Cardiac fibroblast (primary cell): ENCODE measurements around the gene CPZ.

Experiments used
- DNase-seq, 2 donors: peaks; one replicate each; pipeline versions ENCODE4 v3.0.0 to v3.0.0-alpha.2; 2010; ENCODE audit warnings: low read depth in 2 of 2
- H3K4me3 ChIP-seq, 2 donors: replicated peaks in 1 of 2; 1 replicate in 1 of 2; 2 replicates in 1 of 2; pipeline ENCODE4 v1.5.1; 2011; ENCODE audit warnings: low read depth in 2 of 2, low read length in 2 of 2, mild to moderate bottlenecking in 2 of 2, moderate library complexity in 1 of 2
- TF ChIP-seq, protein P1 (sequence below): IDR thresholded peaks from one replicate; pipeline ENCODE4 v1.5.1; 2011; ENCODE audit warnings: low read depth, mild to moderate bottlenecking, low read length, inconsistent platforms

Gene CPZ

GRCh38 chr4:8645753-8646124, 53.2 kb downstream of the CPZ start:
- TF ChIP-seq, protein P1, sequence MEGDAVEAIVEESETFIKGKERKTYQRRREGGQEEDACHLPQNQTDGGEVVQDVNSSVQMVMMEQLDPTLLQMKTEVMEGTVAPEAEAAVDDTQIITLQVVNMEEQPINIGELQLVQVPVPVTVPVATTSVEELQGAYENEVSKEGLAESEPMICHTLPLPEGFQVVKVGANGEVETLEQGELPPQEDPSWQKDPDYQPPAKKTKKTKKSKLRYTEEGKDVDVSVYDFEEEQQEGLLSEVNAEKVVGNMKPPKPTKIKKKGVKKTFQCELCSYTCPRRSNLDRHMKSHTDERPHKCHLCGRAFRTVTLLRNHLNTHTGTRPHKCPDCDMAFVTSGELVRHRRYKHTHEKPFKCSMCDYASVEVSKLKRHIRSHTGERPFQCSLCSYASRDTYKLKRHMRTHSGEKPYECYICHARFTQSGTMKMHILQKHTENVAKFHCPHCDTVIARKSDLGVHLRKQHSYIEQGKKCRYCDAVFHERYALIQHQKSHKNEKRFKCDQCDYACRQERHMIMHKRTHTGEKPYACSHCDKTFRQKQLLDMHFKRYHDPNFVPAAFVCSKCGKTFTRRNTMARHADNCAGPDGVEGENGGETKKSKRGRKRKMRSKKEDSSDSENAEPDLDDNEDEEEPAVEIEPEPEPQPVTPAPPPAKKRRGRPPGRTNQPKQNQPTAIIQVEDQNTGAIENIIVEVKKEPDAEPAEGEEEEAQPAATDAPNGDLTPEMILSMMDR = no peak
- no peak for DNase-seq
- no peak overlapping the region for H3K4me3 ChIP-seq

- H3K4me3 ChIP-seq = no peak overlapping the region
- no peak for DNase-seq
Measured at GRCh38 chr4:8646296-8647093, 53.9 kb downstream of the CPZ start.

GRCh38 chr4:8647094-8647570, 54.6 kb downstream of the CPZ start:
- TF ChIP-seq, protein P1 = no peak
- no peak overlapping the region for H3K4me3 ChIP-seq
- DNase-seq = no peak

More at GRCh38 chr4:8646296-8647093, 53.9 kb downstream of the CPZ start:
- TF ChIP-seq, protein P1 = no peak

- TF ChIP-seq, protein P1 = no peak
- DNase-seq = no peak
- no peak overlapping the region for H3K4me3 ChIP-seq
Measured at GRCh38 chr4:8647626-8648025, 55.1 kb downstream of the CPZ start.

- no peak for DNase-seq
- TF ChIP-seq, protein P1 = no peak
- no peak overlapping the region for H3K4me3 ChIP-seq
Measured at GRCh38 chr4:8648296-8648695, 55.7 kb downstream of the CPZ start.

DNA sequence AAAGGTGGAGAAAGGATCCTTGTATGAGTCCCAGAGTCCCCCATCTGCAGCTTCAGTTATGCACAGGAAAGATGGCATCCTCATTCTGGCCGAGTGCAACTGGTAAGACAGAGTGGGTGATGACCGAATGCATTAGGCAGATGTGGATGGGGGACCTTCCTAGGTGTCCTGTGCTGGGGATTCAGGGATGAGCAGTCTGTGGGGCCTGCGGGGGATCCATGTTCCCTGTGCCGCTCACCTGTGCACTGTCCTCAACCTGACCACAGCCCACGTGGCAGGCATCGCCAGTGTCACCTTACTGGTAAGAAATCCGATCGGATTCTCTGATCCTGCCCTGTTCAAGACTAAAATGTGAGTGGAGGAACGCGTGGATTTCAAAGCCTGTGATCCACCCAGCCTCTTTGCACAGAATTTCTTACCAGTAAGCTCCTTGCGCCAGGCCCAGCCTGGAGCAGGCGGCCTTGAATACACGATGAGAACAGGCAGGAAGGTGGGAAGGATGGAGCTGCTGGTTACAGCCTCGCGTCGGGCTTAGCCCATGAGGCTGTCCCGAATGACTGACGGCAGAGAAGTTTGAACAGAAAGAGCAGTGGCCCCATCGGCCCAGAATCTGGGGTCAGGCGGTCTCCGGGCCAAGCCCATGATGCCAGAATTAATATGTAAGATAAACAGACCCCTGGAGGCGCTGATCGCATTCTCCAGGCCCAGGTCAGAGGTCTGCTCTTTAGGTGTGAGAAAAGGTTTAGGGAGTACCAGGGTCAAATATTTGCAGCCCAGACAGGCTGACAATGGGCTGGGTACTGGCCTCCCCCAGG, 56.5 kb downstream of the CPZ start:
- no peak for DNase-seq
- H3K4me3 ChIP-seq = no peak overlapping the region
- TF ChIP-seq, protein P1 = no peak
